H1 (cell line): ENCODE measurements around the gene LANCL3. TPM values are rescaled to one million over a fixed set of nuclear protein-coding genes. Genes with fewer than 3 reads are reported as not detected.
"Not testable (repeated sequence)": the region's sequence is repeated elsewhere in the genome, so short reads cannot be mapped to it uniquely, and the experiment has no call there.

Source experiments
- CTCF ChIA-PET: fragments of 300-600 bp; sonication (Branson Sonifier 250); formaldehyde crosslinking; loops from one replicate; lab custom pipeline; 2021; ENCODE audit not compliant: partially characterized antibody; lab: Charles Lee
- POLR2A ChIA-PET: fragments of 300-600 bp; sonication (Branson Sonifier 250); formaldehyde crosslinking; loops from one replicate; lab custom pipeline; 2021; ENCODE audit warnings: inconsistent platforms; ENCODE audit not compliant: partially characterized antibody; lab: Charles Lee
- DNase-seq, 2 experiments: peaks; one replicate each; pipeline versions ENCODE4 v3.0.0 to v3.0.0-alpha.2; 2010 to 2022; ENCODE audit warnings: low spot score in 2 of 2, low read depth in 1 of 2, mixed read lengths in 1 of 2
- FAIRE-seq: peaks from 2 replicates; lab custom pipeline; 2011; peaks lifted over from hg19 to GRCh38; lab: Jason Lieb, UNC
- H2AFZ ChIP-seq: 2 replicates; pipeline ENCODE4 v1.8.1; 2012; ENCODE audit warnings: low read length, inconsistent platforms
- H2AK5ac ChIP-seq: 2 replicates; pipeline ENCODE4 v1.6.1; 2013; ENCODE audit warnings: low read depth, low read length
- H2BK120ac ChIP-seq: replicated peaks from 2 replicates; pipeline ENCODE3; 2013; ENCODE audit warnings: low read depth, low read length, inconsistent platforms
- H2BK12ac ChIP-seq: 2 replicates; pipeline ENCODE4 v1.6.1; 2013; ENCODE audit warnings: low read depth, low read length
- H2BK15ac ChIP-seq: 2 replicates; pipeline ENCODE4 v1.6.1; 2013; ENCODE audit warnings: low read length
- H2BK20ac ChIP-seq: 2 replicates; pipeline ENCODE4 v1.6.1; 2013; ENCODE audit warnings: low read length
- H2BK5ac ChIP-seq: 2 replicates; pipeline ENCODE4 v1.6.1; 2013; ENCODE audit warnings: low read depth, low read length
- H3K14ac ChIP-seq: 2 replicates; pipeline ENCODE4 v1.6.1; 2013; ENCODE audit warnings: inconsistent platforms; ENCODE audit not compliant: insufficient read length
- H3K18ac ChIP-seq: 2 replicates; pipeline ENCODE4 v1.6.1; 2013; ENCODE audit warnings: low read length; ENCODE audit errors: extremely low read depth
- H3K23ac ChIP-seq: 2 replicates; pipeline ENCODE4 v1.6.1; 2013; ENCODE audit warnings: inconsistent platforms; ENCODE audit not compliant: insufficient read length
- H3K23me2 ChIP-seq: 2 replicates; pipeline ENCODE4 v1.6.1; 2013; ENCODE audit warnings: low read depth, low read length
- H3K27ac ChIP-seq: 2 replicates; pipeline ENCODE4 v1.6.1; 2011; ENCODE audit warnings: low read depth, low read length, inconsistent platforms
- H3K27me3 ChIP-seq, 4 experiments: replicated peaks in 1 of 4; 1 replicate in 1 of 4; 2 replicates in 3 of 4; pipeline versions ENCODE4 v1.6.1 to v1.8.1; 2011 to 2013; ENCODE audit warnings: low read length in 3 of 4, mild to moderate bottlenecking in 3 of 4, inconsistent platforms in 2 of 4, mixed read lengths in 2 of 4, moderate library complexity in 1 of 4; ENCODE audit not compliant: control insufficient read depth in 3 of 4, insufficient read depth in 3 of 4; ENCODE audit errors: extremely low read depth in 1 of 4
- H3K36me3 ChIP-seq, 4 experiments: 2 replicates each; pipeline versions ENCODE4 v1.6.1 to v1.8.1; 2011 to 2013; ENCODE audit warnings: mild to moderate bottlenecking in 4 of 4, low read length in 3 of 4, moderate library complexity in 2 of 4, control low read depth in 1 of 4, inconsistent platforms in 1 of 4; ENCODE audit not compliant: insufficient read depth in 4 of 4, control insufficient read depth in 2 of 4
- H3K4ac ChIP-seq: replicated peaks from 2 replicates; pipeline ENCODE3; 2013; ENCODE audit warnings: low read length, low read depth, mixed read lengths, inconsistent platforms; ENCODE audit not compliant: insufficient read length
- H3K4me1 ChIP-seq, 4 experiments: replicated peaks in 1 of 4; 1 replicate in 1 of 4; 2 replicates in 3 of 4; pipeline versions ENCODE4 v1.6.1 to v1.8.1; 2011 to 2013; ENCODE audit warnings: low read length in 3 of 4, inconsistent platforms in 2 of 4, mixed read lengths in 1 of 4; ENCODE audit not compliant: insufficient read depth in 4 of 4, control insufficient read depth in 3 of 4
- H3K4me2 ChIP-seq, 2 experiments: 2 replicates each; pipeline versions ENCODE4 v1.6.1 to v1.8.1; 2011 to 2013; ENCODE audit warnings: low read depth in 2 of 2, low read length in 2 of 2, control low read depth in 1 of 2, inconsistent platforms in 1 of 2, mild to moderate bottlenecking in 1 of 2; ENCODE audit not compliant: insufficient read depth in 1 of 2
- H3K4me3 ChIP-seq, 4 experiments: fragments of 200-600, 300-600 bp in 1 of 4; sonication (generic), shearing (Covaris generic), sonication (Bioruptor Twin) in 1 of 4; 2 replicates each; pipeline versions ENCODE4 v1.5.1 to v1.8.1; 2011 to 2016; ENCODE audit warnings: low read length in 4 of 4, low read depth in 3 of 4, control low read depth in 2 of 4, inconsistent platforms in 2 of 4, mild to moderate bottlenecking in 2 of 4, mixed read lengths in 1 of 4, moderate library complexity in 1 of 4; ENCODE audit not compliant: insufficient read depth in 2 of 4; ENCODE audit errors: extremely low read depth in 1 of 4
- H3K56ac ChIP-seq: replicated peaks from 2 replicates; pipeline ENCODE3; 2013; ENCODE audit warnings: low read depth, mild to moderate bottlenecking, mixed read lengths, low read length, inconsistent platforms; ENCODE audit not compliant: insufficient read length
- H3K79me1 ChIP-seq: 2 replicates; pipeline ENCODE4 v1.6.1; 2013; ENCODE audit warnings: low read depth, low read length, control low read depth
- H3K79me2 ChIP-seq, 2 experiments: 2 replicates each; pipeline versions ENCODE4 v1.6.1 to v1.8.1; 2012 to 2013; ENCODE audit warnings: low read length in 2 of 2, mild to moderate bottlenecking in 2 of 2, inconsistent platforms in 1 of 2; ENCODE audit not compliant: insufficient read depth in 2 of 2, control insufficient read depth in 1 of 2
- H3K9ac ChIP-seq, 4 experiments: replicated peaks in 1 of 4; 1 replicate in 1 of 4; 2 replicates in 3 of 4; pipeline versions ENCODE4 v1.6.1 to v1.8.1; 2011 to 2013; ENCODE audit warnings: low read depth in 3 of 4, low read length in 3 of 4, control low read depth in 2 of 4, mild to moderate bottlenecking in 2 of 4, moderate library complexity in 2 of 4, inconsistent platforms in 1 of 4; ENCODE audit errors: extremely low read depth in 1 of 4
- H3K9me3 ChIP-seq, 2 experiments: 2 replicates each; pipeline versions ENCODE4 v1.6.1 to v1.8.1; 2012 to 2013; ENCODE audit warnings: mild to moderate bottlenecking in 2 of 2, moderate library complexity in 2 of 2, control low read depth in 1 of 2, inconsistent platforms in 1 of 2, low read depth in 1 of 2, low read length in 1 of 2, mixed read lengths in 1 of 2; ENCODE audit not compliant: insufficient read depth in 2 of 2
- H4K20me1 ChIP-seq, 2 experiments: replicated peaks in 1 of 2; 2 replicates each; pipeline versions ENCODE3 to v1.8.1; 2011 to 2013; ENCODE audit warnings: inconsistent platforms in 2 of 2, low read length in 2 of 2, mild to moderate bottlenecking in 1 of 2; ENCODE audit not compliant: insufficient read depth in 2 of 2, control insufficient read depth in 1 of 2
- H4K5ac ChIP-seq: 2 replicates; pipeline ENCODE4 v1.6.1; 2013; ENCODE audit warnings: low read length, low read depth, mixed read lengths, inconsistent platforms; ENCODE audit not compliant: insufficient read length
- H4K8ac ChIP-seq: 2 replicates; pipeline ENCODE4 v1.8.0; 2013; ENCODE audit warnings: mild to moderate bottlenecking, moderate library complexity, low read length, inconsistent platforms; ENCODE audit not compliant: insufficient read depth; ENCODE audit errors: extremely low read depth
- H4K91ac ChIP-seq: replicated peaks from 2 replicates; pipeline ENCODE3; 2013; ENCODE audit warnings: low read length, mixed read lengths, inconsistent platforms; ENCODE audit not compliant: insufficient read length
- WGBS, 2 experiments: shearing (Covaris generic) in 1 of 2; methylation state at CpG; one replicate each; pipeline versions ENCODE4 v1.1.6 to v1.1.7; 2013 to 2015; ENCODE audit warnings: low lambda C conversion rate in 2 of 2, mixed read lengths in 2 of 2, inconsistent platforms in 1 of 2, low coverage in 1 of 2, missing lambda C conversion rate in 1 of 2; ENCODE audit not compliant: insufficient replicate concordance in 2 of 2, insufficient coverage in 1 of 2, insufficient read length in 1 of 2; ENCODE audit errors: extremely low coverage in 1 of 2, missing lambda C conversion rate in 1 of 2; 5-methylcytosine and 5-hydroxymethylcytosine counted together
- polyA plus RNA-seq, 7 experiments: library from polyadenylated mRNA; depleted of rRNA in 3 of 7; stranded (reverse) in 5 of 7; unstranded in 2 of 7; fragments of >200 nt in 5 of 7; fragments of 200-250 nt in 2 of 7; gene quantifications; 1 replicate in 5 of 7; 2 replicates in 1 of 7; 4 replicates in 1 of 7; pipeline versions ENCODE4 v1.2.1 to v1.2.3, GENCODE V29; 2011 to 2013; ENCODE audit warnings: missing spikeins in 2 of 7, mixed read lengths in 2 of 7
- total RNA-seq: library from RNA; stranded (reverse); fragmentation: NEBNext Ultra II Directional; extraction: Animal tissue kit (Norgen Biotek cat#: 25700); gene quantifications from 2 replicates; pipeline ENCODE4 v1.2.1, GENCODE V29; 2021

Gene LANCL3
- total and polyA plus RNA-seq, 2 of the 8 experiments (the other 6 are each of a cell fraction or from before 2014, with no cell fraction given) = 0.11 to 0.37 TPM

DNA sequence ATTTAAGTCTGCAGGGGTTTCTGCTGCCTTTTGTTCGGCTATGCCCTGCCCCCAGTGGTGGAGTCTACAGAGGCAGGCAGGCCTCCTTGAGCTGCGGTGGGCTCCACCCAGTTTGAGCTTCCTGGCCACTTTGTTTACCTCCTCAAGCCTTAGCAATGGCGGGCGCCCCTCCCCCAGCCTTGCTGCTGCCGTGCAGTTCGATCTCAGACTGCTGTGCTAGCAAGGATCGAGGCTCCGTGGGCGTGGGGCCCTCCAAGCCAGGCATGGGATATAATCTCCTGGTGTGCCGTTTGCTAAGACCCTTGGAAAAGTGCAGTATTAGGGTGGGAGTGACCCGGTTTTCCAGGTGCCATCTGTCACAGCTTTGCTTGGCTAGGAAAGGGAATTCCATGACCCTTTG lies 15.9 kb downstream of the LANCL3 start:
- H4K5ac ChIP-seq, H3K4me3 ChIP-seq, H3K36me3 ChIP-seq, H3K56ac ChIP-seq, H3K23me2 ChIP-seq, H2BK15ac ChIP-seq, H3K4me1 ChIP-seq, POLR2A ChIA-PET, H3K18ac ChIP-seq, DNase-seq, H3K79me2 ChIP-seq, H2BK12ac ChIP-seq, H2AFZ ChIP-seq, H3K14ac ChIP-seq, H3K9ac ChIP-seq, H4K91ac ChIP-seq, H2BK120ac ChIP-seq, H3K9me3 ChIP-seq, H3K27me3 ChIP-seq, H2AK5ac ChIP-seq, H2BK5ac ChIP-seq, CTCF ChIA-PET, H3K27ac ChIP-seq, H3K79me1 ChIP-seq, H3K4ac ChIP-seq, H2BK20ac ChIP-seq, FAIRE-seq, H3K23ac ChIP-seq, H3K4me2 ChIP-seq, H4K8ac ChIP-seq, H4K20me1 ChIP-seq: not testable (repeated sequence)
- 95% methylated on average over 7 of the region's 11 CpGs; no CpG with 5 or more reads in 1 of the 2 experiments for WGBS, 2 experiments
